Hematopoietic multipotent progenitor cell treated with erythropoietin and hydrocortisone succinate and interleukin-3 and kit ligand, for 4 days (in vitro differentiated cells): ENCODE measurements around the gene TBC1D10A.

Experiments
- DNase-seq: peaks from one replicate; pipeline ENCODE4 v3.0.0-alpha.2; 2015

The TBC1D10A gene

GRCh38 chr22:30285176-30285845, 41.4 kb downstream of the TBC1D10A start:
- DNase-seq, result no peak

- DNase-seq, result no peak
These were observed 42.1 kb downstream of the TBC1D10A start for GRCh38 chr22:30284666-30285065.

- peak; percentile 86 for DNase-seq
These were observed 42.6 kb downstream of the TBC1D10A start for GRCh38 chr22:30284172-30284571.

GRCh38 chr22:30283342-30283741, 43.4 kb downstream of the TBC1D10A start:
- no peak for DNase-seq

- peak; percentile 71 for DNase-seq
These were observed 44.1 kb downstream of the TBC1D10A start for GRCh38 chr22:30282616-30283046.

- no peak for DNase-seq
These were observed 46.2 kb downstream of the TBC1D10A start for GRCh38 chr22:30280505-30280904.

GRCh38 chr22:30279932-30280331, 46.8 kb downstream of the TBC1D10A start:
- DNase-seq, result no peak

GRCh38 chr22:30279046-30279788, 47.5 kb downstream of the TBC1D10A start:
- DNase-seq, result peak; percentile 82

GRCh38 chr22:30277547-30278344, 49.0 kb downstream of the TBC1D10A start:
- DNase-seq, result peak; percentile 79

GRCh38 chr22:30276039-30276438, 50.7 kb downstream of the TBC1D10A start:
- DNase-seq, result peak; percentile 41

GRCh38 chr22:30275625-30276024, 51.1 kb downstream of the TBC1D10A start:
- no peak for DNase-seq

GRCh38 chr22:30274437-30274812, 52.3 kb downstream of the TBC1D10A start:
- no peak for DNase-seq

GRCh38 chr22:30273711-30274436, 52.9 kb downstream of the TBC1D10A start:
- no peak for DNase-seq

- DNase-seq, result no peak
These were observed 53.8 kb downstream of the TBC1D10A start for GRCh38 chr22:30272781-30273601.

- DNase-seq, result peak; percentile 86
These were observed 55.9 kb downstream of the TBC1D10A start for GRCh38 chr22:30270832-30271231.

GRCh38 chr22:30268331-30268730, 58.4 kb downstream of the TBC1D10A start:
- DNase-seq, result no peak

- DNase-seq, result peak; percentile 90
These were observed 59.1 kb downstream of the TBC1D10A start for GRCh38 chr22:30267382-30268302.

- peak; percentile 99 for DNase-seq
These were observed 60.0 kb downstream of the TBC1D10A start, which contains the start of gene OSM for GRCh38 chr22:30266445-30267381. OSM (minus strand) TSS chr22:30266851; CDS start chr22:30266799, 52 bp downstream.

- peak; percentile 94 for DNase-seq
These were observed 60.8 kb downstream of the TBC1D10A start for GRCh38 chr22:30265823-30266444.
